GM12892 (cell line): ENCODE results near the gene ADAMTSL2.

Experiments used
- POLR2A ChIP-seq: IDR thresholded peaks from 2 replicates; pipeline ENCODE4 v1.6.1; 2011; ENCODE audit warnings: low read depth, low read length, control low read depth
- POLR2AphosphoS5 ChIP-seq: IDR thresholded peaks from 2 replicates; pipeline ENCODE4 v1.6.1; 2011; ENCODE audit warnings: low read depth, low read length, control low read depth

DNA sequence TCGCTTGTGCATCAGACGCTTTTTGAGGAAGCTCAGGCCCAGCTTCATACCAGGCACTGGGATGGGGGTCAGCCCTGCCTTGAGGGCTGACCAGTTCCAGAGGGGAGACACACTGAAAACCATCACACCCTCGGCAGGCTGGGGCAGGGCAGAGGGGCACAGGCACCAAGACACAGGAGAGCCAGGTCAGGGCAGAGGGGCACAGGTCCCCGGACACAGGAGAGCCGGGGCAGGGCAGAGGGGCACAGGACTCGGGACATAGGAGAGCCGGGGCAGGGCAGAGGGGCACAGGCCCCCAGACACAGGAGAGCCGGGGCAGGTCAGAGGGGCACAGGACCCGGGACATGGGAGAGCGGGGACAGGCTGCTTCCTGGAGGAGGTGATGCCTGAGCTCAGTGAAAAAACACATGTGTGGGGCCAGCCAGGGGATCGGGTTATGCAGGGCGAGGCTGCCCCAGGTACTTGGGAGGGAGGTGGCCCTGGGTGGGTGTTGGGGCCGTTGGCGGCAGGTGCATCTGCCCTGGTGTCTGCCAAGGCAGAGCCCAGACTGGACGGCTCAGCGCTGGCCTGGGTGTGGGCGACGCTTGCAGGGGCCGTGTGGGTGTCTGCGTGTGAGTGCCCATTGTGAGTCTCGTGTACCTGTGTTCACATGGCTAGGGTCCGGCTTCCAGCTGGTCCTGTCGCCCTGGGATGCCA lies 40.5 kb upstream of the ADAMTSL2 start:
- TF ChIP-seq POLR2A = no peak
- no peak for TF ChIP-seq POLR2AphosphoS5
